ENCODE data around the gene ZNF784. TPM values are rescaled to one million over a fixed set of nuclear protein-coding genes. Genes with fewer than 3 reads are reported as not detected.
A peak's percentile ranks its signal among the peaks of the same experiment; 100 is the strongest.

ZNF784 gene
- polyA plus RNA-seq, 4 donors: 9.5 to 16.3 (median 11.0) TPM

DNA sequence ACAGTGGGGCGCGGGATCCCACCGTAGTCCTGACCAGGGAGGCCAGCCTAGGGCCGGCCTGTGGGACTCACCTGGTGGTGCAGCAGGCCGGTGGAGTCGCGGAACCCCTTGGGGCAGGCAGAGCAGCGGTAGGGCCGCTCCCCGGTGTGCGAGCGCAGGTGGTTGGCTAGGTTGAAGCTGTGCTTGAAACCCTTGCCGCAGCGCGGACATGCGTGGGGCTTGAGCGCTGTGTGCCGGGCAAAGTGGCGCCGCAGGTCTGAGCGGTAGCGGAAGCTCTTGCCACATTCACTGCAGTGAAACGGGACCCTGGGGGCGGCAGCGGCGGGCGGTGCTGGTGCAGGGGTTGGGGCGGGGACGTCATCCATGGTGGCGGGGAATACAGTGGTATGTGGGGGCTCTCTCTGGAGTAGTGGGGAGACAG is 26.9 kb downstream of the ZNF784 start:
- no peak for DNase-seq
- WGBS, 3 donors: 93 to 99% (median 96%) methylated on average over 23 to 30 of the region's 30 CpGs

DNA sequence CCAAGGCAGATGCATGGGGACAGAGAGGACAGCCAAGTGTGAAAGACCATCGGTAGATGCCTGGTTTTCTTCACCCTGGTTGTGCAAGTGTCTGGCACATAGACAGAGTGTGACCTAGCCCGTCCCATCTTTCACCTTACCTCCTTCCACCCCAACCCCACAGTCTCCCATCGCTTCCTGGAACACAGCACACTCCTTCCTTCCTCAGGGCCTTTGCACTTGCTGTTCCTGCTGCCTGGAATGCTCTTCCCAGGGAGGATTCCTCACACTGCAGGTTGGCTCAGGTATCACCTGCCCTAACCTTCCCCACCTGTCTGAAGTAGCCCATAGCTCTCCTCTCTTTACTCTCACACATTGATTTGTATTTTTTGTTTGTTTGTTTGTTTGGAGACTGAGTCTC is 28.1 kb downstream of the ZNF784 start:
- H3K36me3 ChIP-seq (ENCODE audit: control insufficient read depth in 3 of 3, insufficient read depth in 2 of 3, low read depth in 1 of 3, low read length in 3 of 3): peaks cover 3 to 54% (median 6%) of the 10 kb centered on the region in 3 donors
- WGBS, 3 donors: 96 to 100% (median 98%) methylated on average over 3 of the region's 3 CpGs
- FAIRE-seq: no peak

More for the DNA sequence above, 26.9 kb downstream of the ZNF784 start:
- no peaks in the 10 kb centered on the region for H3K9me3 ChIP-seq (ENCODE audit: control insufficient read depth in 2 of 2, insufficient read depth in 1 of 2, low read depth in 1 of 2, low read length in 1 of 2)
- H3K4me1 ChIP-seq (ENCODE audit: control insufficient read depth in 3 of 3, insufficient read depth in 2 of 3, low read depth in 1 of 3, low read length in 2 of 3): peaks cover 0 to 5% (median 0%) of the 10 kb centered on the region in 3 donors
- no peak overlapping the region for H3K4me3 ChIP-seq (ENCODE audit: low read depth in 1 of 3, low read length in 3 of 3)
- FAIRE-seq: no peak
- H3K27ac ChIP-seq (ENCODE audit: low read depth in 1 of 3, low read length in 2 of 3): no peak overlapping the region
- peaks cover 3 to 48% (median 6%) of the 10 kb centered on the region in 3 donors for H3K36me3 ChIP-seq (ENCODE audit: control insufficient read depth in 3 of 3, insufficient read depth in 2 of 3, low read depth in 1 of 3, low read length in 3 of 3)
- no peaks in the 10 kb centered on the region for H3K27me3 ChIP-seq (ENCODE audit: control insufficient read depth in 3 of 3, insufficient read depth in 3 of 3, low read length in 3 of 3)

DNA sequence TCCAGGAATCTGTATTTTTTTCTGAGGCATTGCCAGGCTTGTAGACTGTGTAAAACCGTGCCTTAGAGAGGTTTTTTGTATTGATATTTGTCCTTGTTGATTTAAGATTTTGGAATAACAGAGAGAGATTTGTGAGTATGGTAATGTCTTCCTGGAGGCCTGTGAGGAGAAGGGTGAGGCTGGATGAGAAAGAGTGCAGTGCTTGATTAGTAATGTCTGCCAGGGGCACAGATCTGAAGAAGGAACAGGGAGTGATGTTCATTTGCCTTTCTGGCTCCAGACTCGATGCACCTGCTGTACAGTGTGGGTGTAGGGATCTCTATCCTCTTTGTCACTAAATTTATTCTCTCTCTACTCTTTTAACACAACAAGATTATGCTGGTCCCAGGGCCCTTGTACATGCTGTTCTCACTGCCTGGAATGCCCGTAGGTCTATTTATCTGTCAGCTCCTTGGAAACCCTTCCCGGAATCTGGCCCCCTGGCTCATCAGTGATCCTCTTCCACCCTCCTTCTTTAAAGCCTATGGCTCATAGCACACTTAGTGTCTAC is 29.3 kb downstream of the ZNF784 start:
- no peak overlapping the region for H3K4me3 ChIP-seq (ENCODE audit: low read depth in 1 of 3, low read length in 3 of 3)
- DNase-seq: no peak
- no peak for FAIRE-seq
- no peaks in the 10 kb centered on the region for H3K9me3 ChIP-seq (ENCODE audit: control insufficient read depth in 2 of 2, insufficient read depth in 1 of 2, low read depth in 1 of 2, low read length in 1 of 2)
- no peaks in the 10 kb centered on the region for H3K4me1 ChIP-seq (ENCODE audit: control insufficient read depth in 3 of 3, insufficient read depth in 2 of 3, low read depth in 1 of 3, low read length in 2 of 3)
- H3K27ac ChIP-seq (ENCODE audit: low read depth in 1 of 3, low read length in 2 of 3): no peak overlapping the region
- peaks cover 3 to 57% (median 6%) of the 10 kb centered on the region in 3 donors for H3K36me3 ChIP-seq (ENCODE audit: control insufficient read depth in 3 of 3, insufficient read depth in 2 of 3, low read depth in 1 of 3, low read length in 3 of 3)
- 88 to 93% (median 92%) methylated on average over 4 of the region's 4 CpGs for WGBS, 3 donors
- H3K27me3 ChIP-seq (ENCODE audit: control insufficient read depth in 3 of 3, insufficient read depth in 3 of 3, low read length in 3 of 3): no peaks in the 10 kb centered on the region

More for the DNA sequence above, 28.1 kb downstream of the ZNF784 start:
- DNase-seq: no peak
- H3K4me1 ChIP-seq (ENCODE audit: control insufficient read depth in 3 of 3, insufficient read depth in 2 of 3, low read depth in 1 of 3, low read length in 2 of 3): peaks cover 0 to 5% (median 0%) of the 10 kb centered on the region in 3 donors
- H3K9me3 ChIP-seq (ENCODE audit: control insufficient read depth in 2 of 2, insufficient read depth in 1 of 2, low read depth in 1 of 2, low read length in 1 of 2): no peaks in the 10 kb centered on the region
- H3K4me3 ChIP-seq (ENCODE audit: low read depth in 1 of 3, low read length in 3 of 3): no peak overlapping the region
- H3K27me3 ChIP-seq (ENCODE audit: control insufficient read depth in 3 of 3, insufficient read depth in 3 of 3, low read length in 3 of 3): no peaks in the 10 kb centered on the region
- no peak overlapping the region for H3K27ac ChIP-seq (ENCODE audit: low read depth in 1 of 3, low read length in 2 of 3)

DNA sequence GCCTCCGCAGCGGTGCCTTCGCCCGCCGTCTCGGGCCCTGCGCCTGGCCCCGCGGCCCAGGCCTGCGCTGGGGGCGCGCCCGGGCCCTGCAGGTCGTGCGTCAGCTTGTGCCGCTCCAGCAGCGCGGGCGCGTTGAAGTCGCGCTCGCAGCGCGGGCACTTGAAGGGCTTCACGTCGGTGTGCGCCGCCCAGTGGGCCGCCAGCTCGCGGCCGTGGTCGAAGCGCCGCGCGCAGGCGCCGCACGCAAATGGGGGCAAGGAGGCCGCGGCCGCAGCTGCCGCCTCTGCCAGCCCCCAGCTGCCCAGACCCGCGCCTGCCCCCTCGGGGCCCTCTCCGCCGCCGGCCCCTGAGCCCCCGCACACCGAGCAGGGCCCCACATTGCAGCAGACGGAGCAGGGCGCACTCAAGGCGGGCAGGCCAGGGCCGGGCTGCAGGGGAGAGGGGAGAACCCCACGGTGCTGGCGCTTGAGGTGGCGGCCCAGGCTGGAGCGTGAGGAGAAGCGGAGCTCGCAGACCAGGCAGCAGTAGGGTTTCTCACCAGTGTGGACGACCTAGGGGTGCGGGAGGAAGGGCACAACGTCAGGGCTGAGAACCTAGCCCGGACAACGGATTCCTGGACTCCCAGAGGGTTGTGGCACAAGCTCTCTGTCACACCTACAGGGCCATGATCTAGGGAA is 31.1 kb downstream of the ZNF784 start:
- H3K4me3 ChIP-seq (ENCODE audit: low read depth in 1 of 3, low read length in 3 of 3): no peak overlapping the region
- no peaks in the 10 kb centered on the region for H3K27me3 ChIP-seq (ENCODE audit: control insufficient read depth in 3 of 3, insufficient read depth in 3 of 3, low read length in 3 of 3)
- H3K4me1 ChIP-seq (ENCODE audit: control insufficient read depth in 3 of 3, insufficient read depth in 2 of 3, low read depth in 1 of 3, low read length in 2 of 3): no peaks in the 10 kb centered on the region
- WGBS, 3 donors: 89 to 96% (median 94%) methylated on average over 53 to 68 of the region's 68 CpGs
- H3K36me3 ChIP-seq (ENCODE audit: control insufficient read depth in 3 of 3, insufficient read depth in 2 of 3, low read depth in 1 of 3, low read length in 3 of 3): peaks cover 3 to 57% (median 6%) of the 10 kb centered on the region in 3 donors
- no peaks in the 10 kb centered on the region for H3K9me3 ChIP-seq (ENCODE audit: control insufficient read depth in 2 of 2, insufficient read depth in 1 of 2, low read depth in 1 of 2, low read length in 1 of 2)
- FAIRE-seq (no peak), DNase-seq (no peak)
- no peak overlapping the region for H3K27ac ChIP-seq (ENCODE audit: low read depth in 1 of 3, low read length in 2 of 3)

DNA sequence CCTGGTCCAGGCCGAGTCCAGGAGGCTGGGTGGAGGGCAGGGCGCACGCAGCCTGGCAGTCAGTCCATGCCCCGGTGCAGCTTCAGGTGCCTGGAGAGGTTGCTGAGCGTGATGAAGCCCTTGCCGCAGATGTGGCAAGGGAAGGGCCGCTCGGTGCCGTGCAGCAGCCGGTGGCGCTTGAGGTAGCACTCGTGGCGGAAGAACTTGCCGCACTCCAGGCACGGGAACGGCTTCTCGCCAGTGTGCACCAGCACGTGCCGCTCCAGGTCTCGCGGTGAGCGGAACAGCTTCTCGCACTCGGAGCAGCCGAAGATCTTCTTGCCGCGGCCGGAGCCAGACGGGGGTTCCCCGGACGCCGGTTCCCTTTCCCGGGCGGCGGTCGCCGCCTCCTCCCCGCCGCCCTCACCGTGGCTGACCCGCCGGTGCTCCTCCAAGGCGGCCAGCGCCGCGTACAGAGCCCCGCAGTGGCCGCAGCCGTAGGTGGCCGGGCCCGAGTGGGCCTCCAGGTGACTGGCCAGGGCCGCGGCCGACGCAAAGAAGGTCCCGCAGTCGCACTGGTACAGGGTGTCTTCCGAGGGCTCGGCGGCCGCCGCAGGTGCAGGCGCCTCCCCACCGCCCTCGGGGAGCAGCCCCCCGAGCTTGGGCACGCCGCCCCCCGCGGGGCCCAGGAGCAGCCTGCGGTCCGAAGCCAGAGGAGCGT is 31.8 kb downstream of the ZNF784 start:
- Histone ChIP-seq H3K27me3 (ENCODE audit: control insufficient read depth in 3 of 3, insufficient read depth in 3 of 3, low read length in 3 of 3) (no peaks in the 10 kb centered on the region), H3K4me1 (ENCODE audit: control insufficient read depth in 3 of 3, insufficient read depth in 2 of 3, low read depth in 1 of 3, low read length in 2 of 3) (peaks cover 0 to under 1% (median 0%) of the 10 kb centered on the region in 3 donors), H3K36me3 (ENCODE audit: control insufficient read depth in 3 of 3, insufficient read depth in 2 of 3, low read depth in 1 of 3, low read length in 3 of 3) (peaks cover 3 to 50% (median 6%) of the 10 kb centered on the region in 3 donors), H3K4me3 (ENCODE audit: low read depth in 1 of 3, low read length in 3 of 3) (no peak overlapping the region), H3K9me3 (ENCODE audit: control insufficient read depth in 2 of 2, insufficient read depth in 1 of 2, low read depth in 1 of 2, low read length in 1 of 2) (no peaks in the 10 kb centered on the region), H3K27ac (ENCODE audit: low read depth in 1 of 3, low read length in 2 of 3) (no peak overlapping the region)
- 90 to 98% (median 98%) methylated on average over 44 to 73 of the region's 73 CpGs for WGBS, 3 donors
- DNase-seq (no peak), FAIRE-seq (no peak)

DNA sequence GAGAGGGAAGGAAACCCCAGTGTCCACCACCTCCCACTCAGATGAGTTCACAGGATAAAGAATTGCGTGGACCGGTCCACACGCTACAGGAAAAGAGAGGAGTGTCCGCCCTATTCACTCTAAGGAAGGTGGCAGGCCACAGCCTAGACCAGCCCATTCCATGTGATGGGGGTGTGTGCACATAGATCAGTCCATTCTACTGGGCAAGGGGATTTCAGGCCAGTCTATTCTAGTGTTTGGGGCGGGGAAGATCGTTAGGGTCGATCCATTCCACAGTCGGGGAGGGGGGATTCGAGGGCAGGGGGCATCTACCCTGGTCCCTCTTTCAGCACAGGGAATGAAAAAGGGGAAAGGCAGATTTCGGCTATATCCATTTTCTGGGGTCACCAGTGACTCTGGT is 32.8 kb downstream of the ZNF784 start:
- H3K27ac ChIP-seq (ENCODE audit: low read depth in 1 of 3, low read length in 2 of 3): no peak overlapping the region
- no peaks in the 10 kb centered on the region for H3K27me3 ChIP-seq (ENCODE audit: control insufficient read depth in 3 of 3, insufficient read depth in 3 of 3, low read length in 3 of 3)
- H3K9me3 ChIP-seq (ENCODE audit: control insufficient read depth in 2 of 2, insufficient read depth in 1 of 2, low read depth in 1 of 2, low read length in 1 of 2): no peaks in the 10 kb centered on the region
- 84 to 89% (median 86%) methylated on average over 10 of the region's 10 CpGs for WGBS, 3 donors
- peaks cover 0 to 8% (median 0%) of the 10 kb centered on the region in 3 donors for H3K4me1 ChIP-seq (ENCODE audit: control insufficient read depth in 3 of 3, insufficient read depth in 2 of 3, low read depth in 1 of 3, low read length in 2 of 3)
- H3K4me3 ChIP-seq (ENCODE audit: low read depth in 1 of 3, low read length in 3 of 3): no peak overlapping the region
- peaks cover 3 to 42% (median 4%) of the 10 kb centered on the region in 3 donors for H3K36me3 ChIP-seq (ENCODE audit: control insufficient read depth in 3 of 3, insufficient read depth in 2 of 3, low read depth in 1 of 3, low read length in 3 of 3)
- DNase-seq: no peak
- no peak for FAIRE-seq

DNA sequence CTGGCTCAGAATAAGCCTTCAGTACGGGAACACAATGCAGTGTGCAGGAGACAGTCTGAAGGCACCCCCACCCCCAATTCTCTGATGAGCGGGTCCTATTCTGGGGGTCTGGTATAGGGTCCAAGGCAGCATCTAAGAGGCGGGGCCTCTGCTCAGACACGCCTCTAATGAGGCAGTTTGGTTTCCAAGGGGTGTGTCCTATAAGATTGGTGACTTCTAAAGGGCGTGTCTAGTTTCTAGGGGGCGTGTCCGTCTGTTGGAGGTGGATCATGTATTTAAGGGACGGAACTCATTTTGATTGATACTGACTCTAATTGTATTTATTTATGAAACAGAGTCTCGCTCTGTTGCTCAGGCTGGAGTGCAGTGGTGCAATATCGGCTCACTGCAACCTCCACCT is 33.7 kb downstream of the ZNF784 start:
- DNase-seq (peak in 1 of 2 donors; percentile 51), FAIRE-seq (no peak)
- no peaks in the 10 kb centered on the region for H3K27me3 ChIP-seq (ENCODE audit: control insufficient read depth in 3 of 3, insufficient read depth in 3 of 3, low read length in 3 of 3)
- peaks cover 0 to 13% (median 5%) of the 10 kb centered on the region in 3 donors for H3K4me1 ChIP-seq (ENCODE audit: control insufficient read depth in 3 of 3, insufficient read depth in 2 of 3, low read depth in 1 of 3, low read length in 2 of 3)
- H3K36me3 ChIP-seq (ENCODE audit: control insufficient read depth in 3 of 3, insufficient read depth in 2 of 3, low read depth in 1 of 3, low read length in 3 of 3): peaks cover 0 to 34% (median 4%) of the 10 kb centered on the region in 3 donors
- no peak overlapping the region for H3K27ac ChIP-seq (ENCODE audit: low read depth in 1 of 3, low read length in 2 of 3)
- no peaks in the 10 kb centered on the region for H3K9me3 ChIP-seq (ENCODE audit: control insufficient read depth in 2 of 2, insufficient read depth in 1 of 2, low read depth in 1 of 2, low read length in 1 of 2)
- H3K4me3 ChIP-seq (ENCODE audit: low read depth in 1 of 3, low read length in 3 of 3): no peak overlapping the region
- 62 to 79% (median 70%) methylated on average over 10 of the region's 10 CpGs for WGBS, 3 donors

DNA sequence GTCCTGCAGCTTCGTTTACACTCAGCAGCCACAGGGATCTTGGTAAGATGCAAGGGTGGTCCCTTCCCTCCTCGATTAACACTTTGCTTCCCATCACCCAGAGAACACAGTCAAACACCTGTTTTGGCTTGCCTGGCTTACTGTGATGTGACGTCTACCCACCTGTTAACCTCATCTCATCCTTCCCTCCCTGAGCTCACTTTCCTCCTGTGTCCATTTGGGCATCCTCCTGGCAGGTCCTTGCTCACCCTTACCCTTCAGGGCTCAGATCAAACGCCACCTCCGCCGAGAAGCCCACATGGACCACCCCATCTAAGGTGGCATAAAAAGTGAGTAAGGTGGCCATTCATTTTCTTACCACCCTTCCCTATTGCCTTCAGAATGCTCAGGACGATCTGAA is 34.3 kb downstream of the ZNF784 start:
- 49 to 73% (median 61%) methylated on average over 7 of the region's 7 CpGs for WGBS, 3 donors
- FAIRE-seq (no peak), DNase-seq (no peak)
- no peaks in the 10 kb centered on the region for H3K9me3 ChIP-seq (ENCODE audit: control insufficient read depth in 2 of 2, insufficient read depth in 1 of 2, low read depth in 1 of 2, low read length in 1 of 2)
- no peak overlapping the region for H3K4me3 ChIP-seq (ENCODE audit: low read depth in 1 of 3, low read length in 3 of 3)
- no peak overlapping the region for H3K27ac ChIP-seq (ENCODE audit: low read depth in 1 of 3, low read length in 2 of 3)
- H3K27me3 ChIP-seq (ENCODE audit: control insufficient read depth in 3 of 3, insufficient read depth in 3 of 3, low read length in 3 of 3): no peaks in the 10 kb centered on the region
- H3K4me1 ChIP-seq (ENCODE audit: control insufficient read depth in 3 of 3, insufficient read depth in 2 of 3, low read depth in 1 of 3, low read length in 2 of 3): peaks cover 0 to 13% (median 7%) of the 10 kb centered on the region in 3 donors
- peaks cover 0 to 29% (median 2%) of the 10 kb centered on the region in 3 donors for H3K36me3 ChIP-seq (ENCODE audit: control insufficient read depth in 3 of 3, insufficient read depth in 2 of 3, low read depth in 1 of 3, low read length in 3 of 3)
